Measurements from ENCODE around the gene POLDIP2. TPM values are rescaled to one million over a fixed set of nuclear protein-coding genes. Genes with fewer than 3 reads are reported as not detected.

Gene POLDIP2
- total and polyA plus RNA-seq, 2 of the 4 experiments (the other 2 are of a cell fraction): 66.7 to 77.8 TPM

DNA sequence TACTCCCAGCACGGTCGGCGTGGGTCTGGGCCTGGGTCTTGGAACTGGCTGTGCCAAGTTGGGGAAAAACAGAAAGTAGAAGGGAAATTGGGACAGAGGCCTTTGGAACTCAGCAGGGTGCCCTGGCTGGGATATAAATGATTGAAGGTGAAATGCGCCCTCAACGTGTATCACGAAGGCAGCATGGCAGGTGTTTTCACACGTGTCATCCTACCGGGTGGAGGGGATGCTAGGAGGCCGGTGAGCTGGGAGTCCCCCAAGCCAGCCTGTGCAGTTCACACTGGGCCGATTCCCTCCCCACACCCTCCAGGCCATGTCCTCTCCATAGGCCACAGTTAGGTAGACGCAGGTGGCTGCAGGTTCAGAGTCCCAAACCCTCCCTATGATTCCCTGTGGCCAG, 15.8 kb downstream of the POLDIP2 start:
- no peak overlapping the region for H3K4ac ChIP-seq (ENCODE audit: low read depth, low read length)
- H2BK120ac ChIP-seq (ENCODE audit: low read depth, low read length): no peak overlapping the region
- no peak overlapping the region for H2AFZ ChIP-seq (replicated peaks; ENCODE audit: low read length, poor library complexity)

More for the DNA sequence above, 15.8 kb downstream of the POLDIP2 start:
- Histone ChIP-seq H3K27ac (ENCODE audit: insufficient read depth, low read length) (no peak overlapping the region), H2AK9ac (replicated peaks; ENCODE audit: low read depth, low read length, poor library complexity) (no peak overlapping the region), H3K79me1 (ENCODE audit: low read depth in 1 of 2, low read length in 2 of 2) (peaks cover 32 to 94% of the 10 kb centered on the region in 2 experiments), H3K18ac (ENCODE audit: low read depth, low read length) (no peak overlapping the region), H4K5ac (ENCODE audit: low read depth, low read length) (no peak overlapping the region), H4K8ac (ENCODE audit: low read depth in 2 of 2, low read length in 2 of 2) (no peak overlapping the region), H4K20me1 (ENCODE audit: insufficient read depth, low read length) (peaks cover 34% of the 10 kb centered on the region; the same call in 1 of the 2 replicates), H3K56ac (ENCODE audit: extremely low read depth, insufficient read depth, low read length) (no peak overlapping the region), H3K27me3 (ENCODE audit: control insufficient read depth, insufficient read depth, low read length) (no peaks in the 10 kb centered on the region), H3K36me3 (ENCODE audit: control insufficient read depth, insufficient read depth, low read length) (peaks cover 67% of the 10 kb centered on the region), H3K4me1 (ENCODE audit: control insufficient read depth, insufficient read depth, low read length) (peaks cover 17% of the 10 kb centered on the region), H3K9me1 (ENCODE audit: insufficient read depth, low read length) (peaks cover 18% of the 10 kb centered on the region), H3K23ac (ENCODE audit: low read depth, low read length) (no peak overlapping the region), H3K4me2 (ENCODE audit: low read depth, low read length) (no peak overlapping the region), H3K9ac (ENCODE audit: low read depth, low read length) (no peak overlapping the region), H2AK5ac (ENCODE audit: low read depth, low read length) (no peak overlapping the region), H3K9me3 (ENCODE audit: control insufficient read depth, insufficient read depth, low read length) (no peaks in the 10 kb centered on the region), H2BK5ac (ENCODE audit: low read depth, low read length, poor library complexity, severe bottlenecking) (no peak overlapping the region), H2BK15ac (ENCODE audit: low read depth, low read length) (no peak overlapping the region), H2BK20ac (ENCODE audit: low read depth, low read length) (no peak overlapping the region), H4K91ac (ENCODE audit: insufficient read depth, low read depth, low read length) (no peak overlapping the region), H3K14ac (replicated peaks; ENCODE audit: low read depth, low read length) (no peak overlapping the region), H3K4me3 (ENCODE audit: insufficient read depth, low read depth, low read length) (no peak overlapping the region)
- DNase-seq (no peak), ATAC-seq (ENCODE audit: low read depth) (no peak)
- WGBS, 2 experiments (ENCODE audit: extremely low coverage in 2 of 2, insufficient read length in 1 of 2): 83% methylated on average over 3 of the region's 11 CpGs; no CpG with 5 or more reads in 1 of the 2 experiments
- in situ Hi-C loops (cut with MboI; ENCODE audit: low sequenced_read_pairs) (loop anchor here (25.0 kb wide), 1 partner anchor 804 kb away; no protein-coding TSS in a partner anchor), dilution Hi-C loops (cut with HindIII; ENCODE audit: low sequenced_read_pairs, unreplicated experiment) (no loop called here), intact Hi-C loops (cut with micrococcal nuclease) (no loop called here)
- BruUV-seq (replicated peaks): no TSS peak
- CTCF ChIA-PET: no interaction called here
- TF ChIP-seq MXI1 (IDR thresholded peaks at IDR 0.05; ENCODE audit: borderline replicate concordance, low read depth, low read length): no peak
- no peak for TF ChIP-seq CHD1 (IDR thresholded peaks at IDR 0.05; ENCODE audit: low read depth, low read length)
- no peak for TF ChIP-seq SMC3 (IDR thresholded peaks at IDR 0.05; ENCODE audit: low read depth, low read length)
- no peak for TF ChIP-seq NFE2L2 (IDR thresholded peaks at IDR 0.05; ENCODE audit: low read depth, low read length)
- TF ChIP-seq RFX5 (IDR thresholded peaks at IDR 0.05; ENCODE audit: low read depth, low read length): no peak
- TF ChIP-seq FOS (IDR thresholded peaks at IDR 0.05; ENCODE audit: low read depth, low read length): no peak
- TF ChIP-seq RAD21 (IDR thresholded peaks at IDR 0.05; ENCODE audit: low read length): no peak
- no peak for TF ChIP-seq BHLHE40 (IDR thresholded peaks at IDR 0.05; ENCODE audit: low read depth, low read length)
- no peak for TF ChIP-seq MAFK (IDR thresholded peaks at IDR 0.05; ENCODE audit: low read depth, low read length)
- TF ChIP-seq CTCF (conservative IDR thresholded peaks at IDR 0.05; ENCODE audit: low read depth, low read length): no peak
- TF ChIP-seq USF2 (IDR thresholded peaks at IDR 0.05; ENCODE audit: low read depth, low read length): no peak
- no peak for TF ChIP-seq MAZ (IDR thresholded peaks at IDR 0.05; ENCODE audit: borderline replicate concordance, low read depth, low read length)
- POLR2A ChIA-PET (ENCODE audit: unreplicated experiment): no interaction called here

All from IMR-90 (cell line).